NCI-H2107 (cell line): ENCODE measurements around the gene DRICH1.
"Not testable (repeated sequence)": the region's sequence is repeated elsewhere in the genome, so short reads cannot be mapped to it uniquely, and the experiment has no call there.

Experiments
- DNase-seq: peaks from one replicate; lab custom pipeline; 2025; lab: John Stamatoyannopoulos, UW

DRICH1 gene

GRCh38 chr22:23649071-23649501 lies 17.0 kb upstream of the DRICH1 start:
- DNase-seq: no peak

DNA sequence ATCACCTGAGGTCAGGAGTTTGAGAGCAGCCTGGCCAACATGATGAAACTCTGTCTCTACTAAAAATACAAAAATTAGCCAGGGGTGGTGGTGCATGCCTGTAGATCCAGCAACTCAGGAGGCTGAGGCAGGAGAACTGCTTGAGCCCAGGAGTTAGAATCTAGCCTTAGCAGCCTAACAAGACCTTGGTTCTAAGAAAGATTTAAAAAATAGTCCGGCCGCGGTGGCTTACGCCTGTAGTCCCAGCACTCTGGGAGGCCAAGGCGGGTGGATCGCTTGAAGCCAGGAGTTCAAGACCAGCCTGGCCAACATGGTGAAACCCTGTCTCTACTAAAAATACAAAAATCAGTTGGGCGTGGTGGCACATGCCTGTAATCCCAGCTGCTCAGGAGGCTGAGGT lies 14.4 kb upstream of the DRICH1 start:
- DNase-seq: not testable (repeated sequence)

DNA sequence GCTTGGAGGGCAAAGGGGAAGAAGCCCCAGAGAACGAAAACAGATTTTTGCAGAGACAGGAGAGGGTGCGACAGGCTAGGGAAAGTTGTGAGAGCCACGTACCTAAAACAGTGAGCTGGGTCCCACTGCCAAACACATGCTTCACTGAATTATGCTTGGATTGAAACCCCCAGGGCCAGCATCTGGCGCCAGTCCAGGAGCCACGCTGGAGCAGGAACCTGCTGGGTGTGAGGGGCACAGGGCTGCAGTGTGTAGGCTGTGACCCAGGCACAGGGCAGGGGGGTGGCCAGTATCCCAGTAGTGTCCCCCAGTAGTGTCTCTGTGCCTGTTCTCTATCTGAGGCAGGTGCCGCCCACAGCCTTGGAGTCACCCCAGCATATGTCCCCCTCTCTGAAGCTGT lies 8.1 kb upstream of the DRICH1 start:
- DNase-seq: not testable (repeated sequence)

DNA sequence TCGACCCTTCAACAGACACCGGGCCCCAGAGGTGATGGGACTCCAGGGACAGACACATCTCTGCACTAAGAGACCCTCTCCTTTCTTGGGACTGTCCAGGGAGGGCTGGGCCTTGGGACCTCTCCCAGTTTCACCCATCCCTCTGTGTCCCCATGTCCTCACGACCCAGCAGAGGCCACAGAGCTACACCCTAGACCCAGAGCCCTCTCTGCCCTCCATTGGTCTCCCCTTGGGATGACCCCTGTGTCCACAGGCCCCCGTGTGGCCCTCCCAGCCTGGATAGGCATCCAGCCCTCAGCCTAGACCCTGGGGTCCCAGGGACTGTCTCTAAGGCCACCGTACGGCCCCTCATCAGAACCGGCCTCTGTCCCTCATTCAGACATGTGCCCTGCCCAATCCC lies 7.5 kb upstream of the DRICH1 start:
- DNase-seq: no peak

DNA sequence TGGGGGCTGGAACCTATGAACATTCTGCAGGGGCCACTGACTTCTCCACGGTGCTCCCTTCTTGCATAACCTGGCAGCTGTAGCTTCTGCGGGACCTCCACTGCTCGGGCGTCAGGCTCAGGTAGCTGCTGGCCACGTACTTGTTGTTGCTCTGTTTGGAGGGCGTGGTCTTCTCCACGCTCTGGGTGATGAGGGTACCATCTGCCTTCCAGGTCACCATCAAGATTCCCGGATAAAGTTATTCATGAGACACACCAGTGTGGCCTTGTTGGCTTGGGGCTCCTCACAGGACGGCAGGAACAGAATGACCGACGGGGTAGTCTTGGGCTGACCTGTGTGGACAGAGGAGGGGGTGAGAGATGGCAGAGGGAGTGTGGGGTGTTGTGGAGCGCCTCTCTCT lies 6.5 kb upstream of the DRICH1 start:
- DNase-seq: no peak

- not testable (repeated sequence) for DNase-seq
Measured at GRCh38 chr22:23635291-23635690, 3.2 kb upstream of the DRICH1 start.

GRCh38 chr22:23628056-23628743 lies 3.9 kb downstream of the DRICH1 start:
- DNase-seq: not testable (repeated sequence)

- DNase-seq: not testable (repeated sequence)
Measured at GRCh38 chr22:23627401-23628055, 4.6 kb downstream of the DRICH1 start.

- DNase-seq: no peak
Measured at GRCh38 chr22:23626286-23626975, 5.7 kb downstream of the DRICH1 start.

DNA sequence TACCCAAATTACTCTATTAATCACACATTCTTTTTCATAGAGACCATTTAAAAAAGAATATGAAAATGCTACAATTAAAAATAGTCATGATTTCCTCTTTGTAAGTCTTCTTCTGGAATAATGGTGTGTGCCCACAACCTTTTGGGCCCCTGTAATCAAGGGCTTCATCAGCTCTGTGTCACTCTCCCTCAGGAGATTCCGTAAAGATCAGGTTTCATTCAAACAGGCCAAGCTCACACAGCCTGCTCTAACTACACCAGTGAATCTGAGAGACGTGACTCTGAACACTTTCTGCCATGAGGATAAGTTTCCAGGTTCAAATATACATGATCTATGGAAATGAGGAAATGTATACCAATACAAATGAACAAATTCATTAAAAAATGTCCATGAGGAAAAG lies 9.5 kb downstream of the DRICH1 start:
- no peak for DNase-seq

- not testable (repeated sequence) for DNase-seq
Measured at GRCh38 chr22:23621916-23622315, 10.2 kb downstream of the DRICH1 start.

DNA sequence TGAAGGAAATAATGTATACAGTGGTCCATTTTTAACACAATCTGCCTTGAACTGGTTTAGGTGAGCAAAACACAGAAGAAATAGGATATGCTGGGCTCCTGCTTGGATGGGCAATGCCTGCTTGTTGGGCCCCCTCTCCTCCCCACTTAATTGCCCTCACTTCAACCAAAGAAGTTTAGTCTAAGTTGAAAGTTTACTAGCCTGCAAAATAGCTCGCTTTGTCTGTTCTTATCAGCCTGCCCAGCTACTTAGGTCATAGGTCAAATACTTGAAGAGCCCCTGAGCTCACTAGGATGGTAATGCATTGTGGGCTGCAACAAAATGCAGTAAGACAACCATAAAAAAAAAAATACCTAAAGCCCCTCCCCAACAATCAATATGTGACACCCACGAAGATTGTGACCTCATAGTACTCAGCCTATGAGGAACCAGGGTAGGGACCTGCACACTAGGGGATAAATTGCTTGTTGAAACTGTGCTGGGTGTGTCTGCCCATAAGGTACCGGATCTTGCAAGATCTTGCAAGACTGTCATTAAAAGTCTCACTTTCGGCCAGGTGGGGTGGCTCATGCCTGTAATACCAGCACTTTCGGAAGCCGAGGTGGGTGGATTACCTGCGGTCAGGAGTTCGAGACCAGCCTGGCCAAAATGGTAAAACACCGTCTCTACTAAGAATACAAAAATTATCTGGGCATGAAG lies 10.9 kb downstream of the DRICH1 start:
- DNase-seq: no peak

GRCh38 chr22:23613193-23613972 lies 18.7 kb downstream of the DRICH1 start:
- DNase-seq: no peak

GRCh38 chr22:23609983-23610781 lies 21.9 kb downstream of the DRICH1 start:
- no peak for DNase-seq

GRCh38 chr22:23608583-23608982 lies 23.5 kb downstream of the DRICH1 start:
- DNase-seq: no peak

DNA sequence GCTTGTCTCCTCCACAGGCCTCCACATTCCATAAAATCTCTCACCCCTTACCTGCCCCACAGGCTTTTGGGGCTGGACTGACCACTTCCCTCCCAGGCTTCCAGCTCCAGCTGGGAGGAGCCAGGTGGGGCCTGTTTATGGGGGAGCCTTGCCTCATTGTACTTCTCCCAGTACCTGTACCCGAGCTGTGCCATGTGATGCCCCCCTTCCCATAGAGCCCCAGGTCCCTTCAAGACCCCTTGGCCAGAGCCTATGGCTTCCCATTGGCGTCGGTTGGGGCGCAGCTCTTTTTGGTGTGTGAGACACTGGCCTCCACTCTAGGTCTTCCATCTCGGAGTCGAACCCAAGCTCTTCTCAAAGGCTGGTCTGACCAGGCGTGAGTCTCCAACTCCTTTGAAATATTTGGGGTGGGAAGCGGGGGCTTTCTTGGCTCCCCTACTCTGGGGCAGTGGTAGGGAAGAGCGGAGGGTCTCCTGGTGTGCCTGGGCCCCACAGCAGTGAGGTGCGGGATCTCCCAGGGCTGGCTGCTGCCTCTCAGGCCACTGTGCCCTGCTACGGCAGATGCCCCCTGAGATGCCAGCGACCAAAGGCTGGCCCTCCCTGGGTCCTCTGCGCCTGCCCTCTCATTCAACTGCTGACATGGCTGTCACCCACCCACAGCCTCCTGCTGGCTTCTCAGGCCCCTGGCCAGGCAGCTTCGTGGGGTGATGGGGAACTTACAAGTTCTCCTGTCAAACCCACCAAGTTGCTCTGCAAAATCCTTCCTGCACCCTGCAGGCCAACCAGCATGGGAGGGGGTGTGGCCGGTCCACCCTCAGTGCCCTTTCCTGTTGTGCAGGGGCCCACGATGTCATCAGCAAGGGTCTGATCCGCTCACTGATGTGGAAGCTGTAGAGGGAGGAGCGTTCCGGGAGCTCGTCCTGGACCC lies 25.7 kb downstream of the DRICH1 start:
- no peak for DNase-seq

DNA sequence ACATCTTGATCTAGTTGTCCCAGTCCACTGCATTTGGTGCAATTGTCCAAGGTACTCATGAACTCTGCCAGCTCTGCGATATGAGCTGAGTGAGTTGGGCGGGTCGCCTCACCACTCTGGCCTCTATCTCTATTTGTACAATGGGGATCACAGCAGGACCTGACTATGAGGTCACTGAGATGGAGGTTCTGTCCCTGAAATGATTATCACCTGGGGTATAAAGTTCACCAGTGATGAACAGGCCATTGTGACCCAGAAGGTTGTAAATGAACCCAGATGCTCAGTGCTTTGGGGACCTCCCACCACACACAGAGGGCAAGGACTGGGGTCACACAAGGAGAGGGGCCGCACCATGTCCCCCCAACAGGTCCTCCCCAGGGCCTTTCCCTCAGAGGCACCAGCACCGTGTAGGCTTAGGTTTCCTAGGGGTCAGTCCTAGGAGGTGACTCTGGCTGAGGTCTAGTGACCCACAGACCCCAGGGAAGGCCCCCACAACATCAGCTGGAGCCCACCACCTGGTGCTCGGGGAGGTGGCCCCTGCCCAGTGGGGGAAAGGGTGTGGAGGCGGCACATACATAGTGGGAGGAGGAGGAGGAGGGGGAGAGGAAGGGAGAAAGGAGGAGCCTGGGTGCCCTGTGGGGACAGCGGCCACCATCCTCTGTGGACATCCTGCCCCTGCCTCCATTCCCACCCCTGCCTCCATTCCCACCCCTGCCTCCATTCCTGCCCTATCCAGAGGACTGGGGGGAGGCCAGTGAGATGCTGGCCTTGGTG lies 27.0 kb downstream of the DRICH1 start:
- DNase-seq: no peak

DNA sequence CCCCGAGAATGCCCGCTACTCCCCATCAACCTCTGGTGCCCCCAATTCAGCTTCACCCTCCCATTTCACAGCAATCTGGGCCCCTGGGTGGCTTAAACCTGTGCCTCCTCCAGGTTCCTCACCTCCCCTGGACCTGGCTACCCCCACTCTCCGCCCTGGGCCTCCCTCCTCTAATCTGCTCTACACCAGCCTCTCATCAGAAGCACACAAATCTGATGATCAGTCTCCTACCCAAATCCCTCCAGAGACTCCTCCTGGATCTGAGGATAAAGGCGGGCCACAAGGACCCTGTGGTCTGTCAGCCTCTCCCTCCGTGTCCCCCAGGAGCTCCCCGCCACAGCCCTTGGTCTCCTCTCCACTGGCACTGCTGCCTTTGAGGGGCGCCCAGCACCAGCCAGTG lies 28.9 kb downstream of the DRICH1 start:
- no peak for DNase-seq
